HG02678 (cell line): Measurements from ENCODE around the gene CFAP58.
A peak's percentile ranks its signal among the peaks of the same experiment; 100 is the strongest.

ENCODE experiments used
- ATAC-seq: cut with Tn5 transposase; IDR thresholded peaks from one replicate; pipeline ENCODE4 v1.9.1; 2021; ENCODE audit warnings: mild to moderate bottlenecking, moderate library complexity; ENCODE audit not compliant: unreplicated experiment

The CFAP58 gene

DNA sequence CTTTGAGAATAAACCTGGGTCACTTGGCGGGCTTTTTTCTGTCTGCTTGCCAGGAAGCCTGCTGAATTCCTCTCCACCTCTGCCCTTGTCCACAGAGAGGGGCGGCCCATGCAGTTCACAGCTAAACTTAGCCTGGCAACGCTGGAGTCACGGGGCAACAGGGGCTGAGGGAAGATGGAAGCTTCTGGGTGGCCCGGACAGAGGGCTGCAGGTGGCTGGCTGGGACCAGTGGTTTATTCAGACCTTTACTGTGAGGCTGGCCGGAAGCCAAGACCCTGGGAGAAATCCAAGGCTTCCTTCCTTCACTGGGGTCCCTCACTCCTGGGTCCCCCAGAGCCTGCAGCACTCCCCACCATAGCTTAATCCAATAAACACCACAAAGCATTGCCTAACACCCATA lies 32.4 kb upstream of the CFAP58 start:
- ATAC-seq = no peak

- ATAC-seq = peak; percentile 3
Observed at GRCh38 chr10:104321725-104322415, 31.8 kb upstream of the CFAP58 start.

GRCh38 chr10:104322416-104322782 lies 31.2 kb upstream of the CFAP58 start:
- peak; percentile 54 for ATAC-seq

DNA sequence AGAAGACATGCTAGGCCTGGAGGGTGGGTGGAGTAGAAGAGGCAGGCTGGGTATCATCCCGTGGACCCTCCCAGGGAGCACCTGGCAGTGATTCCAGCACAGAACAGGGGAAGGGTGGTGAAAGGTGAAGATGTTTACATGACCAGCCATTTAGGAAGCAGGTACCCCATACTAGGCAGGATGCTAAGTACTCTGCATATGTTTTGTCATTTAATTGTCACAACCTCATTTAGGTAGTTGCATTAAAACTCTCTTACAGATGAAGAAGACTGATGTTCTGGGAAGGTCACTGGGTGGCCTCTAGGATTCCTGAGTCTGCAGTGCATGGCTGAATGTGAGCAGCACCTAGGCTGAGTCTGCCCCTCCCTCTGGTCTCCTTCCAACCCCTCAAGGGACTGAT lies 30.5 kb upstream of the CFAP58 start:
- no peak for ATAC-seq

- ATAC-seq = no peak
Observed at GRCh38 chr10:104323760-104324201, 29.9 kb upstream of the CFAP58 start.

- no peak for ATAC-seq
Observed at GRCh38 chr10:104324221-104324686, 29.4 kb upstream of the CFAP58 start.

DNA sequence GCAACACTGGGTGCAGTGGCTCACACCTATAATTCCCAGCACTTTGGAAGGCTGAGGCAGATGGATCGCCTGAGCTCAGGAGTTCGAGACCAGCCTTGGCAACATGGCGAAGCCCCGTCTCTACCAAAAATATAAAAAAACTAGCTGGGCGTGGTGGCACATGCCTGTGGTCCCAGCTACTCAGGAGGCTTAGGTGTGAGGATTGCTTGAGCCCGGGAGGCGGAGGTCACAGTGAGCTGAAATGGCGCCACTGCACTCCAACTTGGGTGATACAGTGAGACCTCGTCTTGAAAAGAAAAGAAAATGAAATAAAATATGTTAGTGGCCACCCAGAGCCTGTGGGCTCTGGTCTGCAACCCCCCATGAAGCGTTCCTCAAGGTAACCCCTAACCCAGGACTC lies 28.7 kb upstream of the CFAP58 start:
- ATAC-seq = no peak

GRCh38 chr10:104325436-104326435 lies 27.9 kb upstream of the CFAP58 start:
- no peak for ATAC-seq

GRCh38 chr10:104326991-104327610 lies 26.5 kb upstream of the CFAP58 start:
- no peak for ATAC-seq

- no peak for ATAC-seq
Observed at GRCh38 chr10:104327745-104328645, 25.6 kb upstream of the CFAP58 start.

- ATAC-seq = peak; percentile 10
Observed at GRCh38 chr10:104328646-104328895, 25.1 kb upstream of the CFAP58 start.

DNA sequence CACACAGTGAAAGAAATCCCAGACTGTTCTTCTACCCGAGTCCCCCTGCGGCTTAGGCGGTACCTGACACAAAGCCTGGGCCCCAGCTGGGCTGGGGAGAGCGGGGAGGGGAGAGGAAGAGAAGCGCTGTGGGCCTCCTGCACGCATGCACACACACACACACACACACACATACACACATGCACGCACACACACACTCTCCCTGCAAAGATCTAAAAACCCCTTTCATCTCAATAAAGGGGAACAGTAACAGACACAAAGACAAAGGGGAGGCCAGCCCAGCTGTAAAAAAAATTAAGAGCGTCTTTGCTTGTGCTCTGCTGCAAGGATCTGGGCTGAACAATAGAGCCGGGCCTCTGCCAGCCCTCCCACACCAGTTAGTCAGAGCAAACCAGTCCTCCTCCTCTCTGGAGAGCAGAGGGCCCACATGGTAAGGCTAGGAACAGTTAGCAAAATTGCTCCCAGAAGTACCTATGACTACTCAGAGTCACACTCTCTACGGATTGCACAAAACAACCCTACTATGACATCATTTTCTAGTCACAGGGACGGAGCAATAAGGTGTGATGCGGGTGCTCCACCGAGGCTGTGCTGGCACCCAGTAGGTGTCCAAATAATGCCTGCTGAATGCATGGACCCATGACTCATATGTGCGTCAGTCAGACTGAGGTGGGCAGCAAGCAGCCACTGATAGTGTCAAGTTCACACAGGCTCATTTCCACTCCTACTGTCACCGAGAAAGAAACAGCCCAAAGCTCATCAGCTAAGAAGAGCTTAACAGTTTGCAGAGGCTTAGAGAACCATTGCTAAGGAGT lies 24.5 kb upstream of the CFAP58 start:
- peak; percentile 62 for ATAC-seq

- no peak for ATAC-seq
Observed at GRCh38 chr10:104329735-104330134, 23.9 kb upstream of the CFAP58 start.

GRCh38 chr10:104330168-104331110 lies 23.2 kb upstream of the CFAP58 start:
- no peak for ATAC-seq

GRCh38 chr10:104331208-104331838 lies 22.3 kb upstream of the CFAP58 start:
- no peak for ATAC-seq

DNA sequence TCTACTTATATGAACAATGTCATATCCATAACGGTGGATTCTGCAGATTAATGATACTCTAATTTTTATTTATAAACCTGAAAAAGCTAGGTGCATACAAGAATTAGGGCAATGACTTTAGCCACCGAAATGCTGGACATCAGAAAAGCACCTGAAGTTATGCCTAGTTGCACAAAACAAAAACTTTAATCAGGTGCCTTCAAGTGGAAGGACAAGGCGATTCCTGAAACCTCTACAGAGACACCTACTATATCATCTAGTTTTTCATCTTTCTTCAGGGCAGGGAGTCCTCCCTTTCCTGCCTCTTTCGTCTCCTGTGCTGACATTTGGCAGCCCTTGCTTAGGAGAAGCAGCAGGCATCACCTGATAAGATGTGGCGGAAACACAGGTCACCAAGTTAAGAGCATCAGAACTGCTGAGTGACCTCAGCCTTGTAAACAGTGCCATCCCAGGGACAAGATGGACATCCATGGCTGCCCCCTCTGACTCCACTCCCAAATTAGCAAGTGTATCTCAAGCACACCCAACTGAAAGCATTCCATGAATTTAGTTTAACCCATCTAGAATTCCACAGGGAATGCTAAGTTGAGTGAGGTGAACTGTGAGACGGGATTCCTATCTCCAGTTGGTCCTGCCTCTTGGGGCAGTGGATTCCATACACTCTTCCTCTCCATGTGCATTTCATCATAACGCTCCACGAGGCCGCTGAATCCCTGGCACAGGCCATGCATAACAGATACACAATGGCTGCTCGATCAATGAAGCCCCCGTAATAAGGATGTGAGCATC lies 21.2 kb upstream of the CFAP58 start:
- no peak for ATAC-seq

GRCh38 chr10:104333032-104333727 lies 20.5 kb upstream of the CFAP58 start:
- ATAC-seq = no peak
